Dedifferentiated amniotic fluid mesenchymal stem cell (primary cell): ENCODE results near the gene PRPS1L1.

Experiments used
- DNase-seq: peaks from one replicate; pipeline ENCODE4 v3.0.0-alpha.2; 2016; ENCODE audit errors: extremely low spot score

PRPS1L1 gene

DNA sequence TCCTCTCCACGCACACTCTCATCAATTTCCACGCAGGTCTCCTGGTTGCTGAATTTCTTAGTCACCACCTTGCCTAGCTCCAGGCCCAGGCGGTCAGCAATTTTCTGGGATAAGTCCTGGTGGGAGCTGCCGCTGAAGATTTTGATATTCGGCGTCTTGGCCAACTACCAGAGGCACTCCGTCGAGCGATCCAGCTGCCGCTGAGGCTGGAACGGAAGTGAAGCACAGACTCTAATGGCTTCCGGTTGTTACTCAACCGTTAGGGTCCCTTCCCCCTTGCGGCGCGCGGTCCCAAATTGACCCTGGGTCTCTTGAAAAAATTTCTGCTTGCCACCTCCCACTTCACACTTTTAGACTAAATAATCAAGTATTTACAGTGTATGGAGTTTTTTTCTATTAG, at the start of gene PRPS1L1:
TSS of gene PRPS1L1 (minus strand) at position 219 of the 400 bp plus-strand sequence.
- no peak for DNase-seq

- no peak for DNase-seq
Measured at GRCh38 chr7:18076461-18076860, 48.8 kb upstream of the PRPS1L1 start.

GRCh38 chr7:18068745-18069144, 41.1 kb upstream of the PRPS1L1 start:
- DNase-seq: no peak

- no peak for DNase-seq
Measured at GRCh38 chr7:18064242-18064838, 36.7 kb upstream of the PRPS1L1 start.

DNA sequence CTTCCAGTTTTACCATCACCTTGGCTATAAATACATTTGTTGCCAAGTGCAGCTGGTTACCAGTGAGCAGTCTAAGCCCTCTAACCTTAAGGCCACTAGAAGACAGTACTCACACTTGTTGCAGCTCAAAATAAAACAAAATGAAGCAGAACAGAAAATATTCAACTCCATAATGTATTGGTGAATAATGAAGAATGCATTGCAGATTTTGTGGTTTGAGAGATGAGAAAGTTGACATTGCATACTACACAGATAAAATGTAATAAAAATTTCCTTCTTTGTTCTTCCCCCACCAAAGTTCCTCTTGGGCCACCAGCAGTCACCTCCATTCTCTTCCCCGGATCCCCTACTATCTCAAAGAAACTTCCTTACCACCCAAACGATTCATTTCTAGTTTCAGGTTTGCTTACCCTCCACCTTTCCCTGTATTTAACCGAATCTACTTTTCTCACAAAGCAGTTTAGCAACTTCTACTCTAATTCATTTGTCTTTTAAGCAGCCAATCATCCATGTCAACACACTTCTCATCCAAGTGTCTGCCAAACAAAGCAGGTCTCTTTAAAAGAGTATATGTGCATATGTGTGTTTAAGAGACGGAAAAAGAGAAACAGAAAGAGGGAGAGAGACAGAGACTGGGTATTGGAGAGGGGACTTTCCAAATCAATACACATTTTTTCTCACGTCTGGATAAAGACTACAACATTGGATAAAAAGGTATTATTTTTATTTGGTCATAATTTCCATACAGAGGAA, 35.7 kb upstream of the PRPS1L1 start:
- no peak for DNase-seq

- DNase-seq: no peak
Measured at GRCh38 chr7:18059171-18059570, 31.5 kb upstream of the PRPS1L1 start.

GRCh38 chr7:18053941-18054340, 26.3 kb upstream of the PRPS1L1 start:
- no peak for DNase-seq

DNA sequence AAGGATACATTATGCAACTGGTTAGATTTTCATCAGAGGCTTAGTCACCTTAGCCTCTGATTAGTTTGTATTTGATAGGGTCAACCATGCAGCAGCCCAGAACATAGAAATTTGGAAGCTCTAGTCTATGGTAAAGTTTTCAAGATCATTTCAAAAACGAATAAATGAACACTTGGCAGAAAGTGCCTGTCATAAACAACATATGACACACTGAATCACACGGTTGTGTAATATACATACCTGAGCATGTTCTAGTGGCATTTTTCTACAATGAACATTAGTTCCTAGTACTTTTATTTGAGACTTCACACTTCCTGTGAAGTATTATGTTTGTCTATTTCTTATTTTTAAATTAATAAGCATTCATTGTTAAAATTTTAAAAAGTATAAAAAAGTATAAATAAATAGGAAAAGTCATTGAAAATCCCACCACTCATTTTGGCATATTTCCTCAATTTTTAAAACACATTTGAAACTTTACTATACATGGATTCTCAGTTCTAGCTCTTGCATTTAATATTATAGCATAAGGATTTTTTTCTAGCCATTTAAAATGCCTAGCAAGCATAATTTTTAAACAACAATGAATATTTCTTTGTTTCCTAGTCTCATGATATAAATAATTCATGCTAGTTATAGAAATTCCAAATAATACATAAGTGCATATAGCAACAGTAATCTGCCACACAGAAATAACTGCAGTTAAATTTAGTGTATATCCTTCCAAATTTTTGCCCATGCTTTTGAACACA, 25.7 kb upstream of the PRPS1L1 start:
- no peak for DNase-seq

GRCh38 chr7:18049262-18049661, 21.6 kb upstream of the PRPS1L1 start:
- no peak for DNase-seq

GRCh38 chr7:18046601-18047000, 19.0 kb upstream of the PRPS1L1 start:
- no peak for DNase-seq

DNA sequence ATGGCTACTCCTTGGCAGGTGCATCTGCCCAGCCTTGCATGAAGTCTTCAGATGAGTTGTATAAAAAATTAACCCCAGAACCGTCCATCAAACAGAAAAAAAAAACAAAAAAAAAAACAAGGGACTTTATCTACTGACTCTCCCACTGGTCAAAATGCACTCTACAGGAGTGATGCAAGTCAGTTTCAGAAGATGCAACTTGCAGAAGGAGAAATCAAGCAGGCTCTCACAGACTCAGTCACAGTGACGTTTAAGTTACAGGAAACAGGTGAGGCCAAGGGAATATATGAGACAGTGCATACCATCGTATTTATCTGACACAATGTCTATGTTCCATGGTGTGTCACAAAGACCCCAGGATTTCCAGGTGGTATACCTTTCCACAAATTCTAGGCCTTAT, 17.5 kb upstream of the PRPS1L1 start:
- DNase-seq: no peak

- no peak for DNase-seq
Measured at GRCh38 chr7:18041191-18041590, 13.5 kb upstream of the PRPS1L1 start.

GRCh38 chr7:18040196-18040595, 12.6 kb upstream of the PRPS1L1 start:
- DNase-seq: peak; percentile 68

- DNase-seq: no peak
Measured at GRCh38 chr7:18038382-18038781, 10.7 kb upstream of the PRPS1L1 start.

- no peak for DNase-seq
Measured at GRCh38 chr7:18037609-18038008, 10.0 kb upstream of the PRPS1L1 start.

GRCh38 chr7:18036783-18037182, 9.1 kb upstream of the PRPS1L1 start:
- DNase-seq: no peak

DNA sequence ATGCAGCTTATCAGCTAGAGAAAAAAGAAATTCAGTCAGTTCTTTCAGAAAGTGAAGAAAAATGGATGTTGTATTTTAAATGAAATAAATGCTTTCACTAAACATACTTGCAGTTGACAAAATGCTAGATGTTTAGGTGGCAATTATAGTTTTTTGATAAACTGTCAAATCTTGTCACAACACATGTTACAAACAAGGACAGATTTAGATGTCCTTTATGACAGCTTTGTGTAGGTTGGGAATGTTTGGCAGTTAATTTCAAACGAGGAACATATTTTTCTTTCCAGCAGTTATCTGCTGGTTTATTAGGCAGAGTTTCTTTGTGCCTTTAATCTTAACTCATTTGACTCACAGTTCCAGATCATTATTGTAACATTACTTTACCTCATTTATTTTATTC, 3.1 kb upstream of the PRPS1L1 start:
- no peak for DNase-seq

DNA sequence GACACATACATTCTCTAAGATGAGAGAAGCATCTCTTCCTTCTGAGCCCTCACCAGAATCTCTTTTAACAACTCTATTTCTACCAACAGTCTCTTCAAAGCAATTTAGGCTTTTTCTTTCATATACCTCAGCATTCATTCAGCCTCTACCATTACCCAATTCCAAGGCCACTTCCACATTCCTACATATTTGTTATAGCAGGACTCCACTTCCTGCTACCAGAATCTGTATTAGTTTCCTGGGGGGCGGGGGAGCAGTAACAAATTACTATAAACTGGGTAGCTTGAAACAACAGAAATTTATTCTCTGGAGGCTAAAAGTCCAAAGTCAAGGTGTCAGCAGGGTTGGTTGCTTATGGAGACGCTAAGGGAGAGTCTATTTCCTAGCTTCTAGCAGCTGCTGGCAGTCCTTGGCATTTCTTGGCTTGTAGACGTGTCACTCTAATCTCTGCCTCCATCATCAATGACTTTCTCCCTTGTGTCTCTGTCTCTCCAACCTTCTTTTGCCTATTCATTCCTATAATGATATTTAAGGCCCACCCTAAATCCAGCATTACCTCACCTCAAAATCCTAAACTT, 7.4 kb downstream of the PRPS1L1 start:
- DNase-seq: peak; percentile 15

GRCh38 chr7:18019555-18019954, 8.1 kb downstream of the PRPS1L1 start:
- peak; percentile 40 for DNase-seq

DNA sequence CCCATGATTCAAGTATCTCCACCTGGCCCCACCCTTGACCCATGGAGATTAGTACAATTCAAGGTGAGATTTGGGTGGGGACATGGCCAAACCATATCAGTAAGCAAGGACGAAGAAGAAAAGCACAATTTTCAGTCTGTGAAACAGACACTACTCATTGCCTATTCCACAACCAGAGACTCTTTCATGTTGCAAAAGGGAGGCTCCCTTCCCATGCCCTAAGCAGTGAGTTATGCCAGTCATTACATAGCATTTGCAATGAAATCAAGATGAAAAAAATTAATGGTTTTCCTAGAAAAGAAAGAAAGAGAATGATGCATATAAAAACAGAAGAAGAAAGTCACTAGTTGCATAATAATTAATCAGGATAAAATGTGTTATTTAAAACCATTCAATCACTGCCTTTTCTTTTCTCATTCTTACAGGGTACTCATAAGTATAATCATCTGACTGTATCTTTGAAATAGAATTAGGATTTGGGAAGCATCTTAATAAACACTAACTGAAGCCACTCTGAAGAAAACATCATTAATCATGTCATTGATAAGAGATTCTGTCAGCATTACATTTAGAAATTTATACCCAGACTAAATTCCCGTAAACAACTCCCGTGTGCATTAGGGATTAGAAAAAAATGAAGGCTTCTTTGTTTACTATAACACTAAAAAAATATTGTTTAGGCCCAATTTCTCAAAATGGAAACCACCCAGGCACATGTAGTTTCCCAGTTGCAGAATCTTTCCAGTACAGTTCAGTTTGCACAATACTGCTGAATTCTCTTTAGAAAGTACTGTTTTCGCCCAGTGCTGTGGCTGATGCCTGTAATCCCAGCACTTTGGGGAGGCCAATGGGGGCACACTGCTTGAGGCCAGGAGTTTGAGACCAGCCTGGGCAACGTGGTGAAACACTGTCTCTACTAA, 9.1 kb downstream of the PRPS1L1 start:
- DNase-seq: peak; percentile 14
